NCI-H2227 treated with DMSO at 0.1 percent for 48 hours (cell line): ENCODE results near the gene IL17D.
"Not testable (repeated sequence)": the region's sequence is repeated elsewhere in the genome, so short reads cannot be mapped to it uniquely, and the experiment has no call there.

Experiments
- DNase-seq: peaks from one replicate; lab custom pipeline; 2025; lab: John Stamatoyannopoulos, UW

The IL17D gene

GRCh38 chr13:20702915-20703779 is at the start of gene IL17D:
Gene IL17D, plus strand, starts transcription at chr13:20703699. Its CDS starts 303 bp downstream, at chr13:20704002.
- DNase-seq = no peak

- DNase-seq = no peak
These were observed 49.3 kb upstream of the IL17D start for GRCh38 chr13:20654156-20654555.

GRCh38 chr13:20658451-20659040 is 45.0 kb upstream of the IL17D start:
- no peak for DNase-seq

- DNase-seq = no peak
These were observed 39.1 kb upstream of the IL17D start for GRCh38 chr13:20664351-20664750.

GRCh38 chr13:20666948-20667347 is 36.6 kb upstream of the IL17D start:
- no peak for DNase-seq

- no peak for DNase-seq
These were observed 35.6 kb upstream of the IL17D start for GRCh38 chr13:20667857-20668437.

- DNase-seq = no peak
These were observed 34.3 kb upstream of the IL17D start for GRCh38 chr13:20669162-20669561.

GRCh38 chr13:20671789-20672188 is 31.7 kb upstream of the IL17D start:
- DNase-seq = no peak

- no peak for DNase-seq
These were observed 30.7 kb upstream of the IL17D start for GRCh38 chr13:20672772-20673171.

- no peak for DNase-seq
These were observed 29.8 kb upstream of the IL17D start for GRCh38 chr13:20673715-20674114.

GRCh38 chr13:20676213-20676612 is 27.3 kb upstream of the IL17D start:
- no peak for DNase-seq

GRCh38 chr13:20678606-20679005 is 24.9 kb upstream of the IL17D start:
- not testable (repeated sequence) for DNase-seq

- DNase-seq = no peak
These were observed 23.6 kb upstream of the IL17D start for GRCh38 chr13:20679879-20680278.

GRCh38 chr13:20680416-20681080 is 23.0 kb upstream of the IL17D start:
- no peak for DNase-seq

GRCh38 chr13:20681481-20681880 is 22.0 kb upstream of the IL17D start:
- DNase-seq = not testable (repeated sequence)

GRCh38 chr13:20682061-20682460 is 21.4 kb upstream of the IL17D start:
- DNase-seq = no peak

GRCh38 chr13:20684041-20684440 is 19.5 kb upstream of the IL17D start:
- DNase-seq = no peak

GRCh38 chr13:20684546-20684945 is 19.0 kb upstream of the IL17D start:
- DNase-seq = no peak

- DNase-seq = no peak
These were observed 18.4 kb upstream of the IL17D start for GRCh38 chr13:20685092-20685491.

GRCh38 chr13:20686167-20686566 is 17.3 kb upstream of the IL17D start:
- DNase-seq = no peak

- no peak for DNase-seq
These were observed 16.5 kb upstream of the IL17D start for GRCh38 chr13:20686863-20687579.

GRCh38 chr13:20689291-20689690 is 14.2 kb upstream of the IL17D start:
- DNase-seq = no peak
